GM12874 (cell line): ENCODE data around the gene RFTN1.

Experiments used
- CTCF ChIP-seq: IDR thresholded peaks from 2 replicates; pipeline ENCODE4 v1.5.1; 2011; ENCODE audit warnings: low read depth, mild to moderate bottlenecking, control low read depth, low read length, moderate library complexity; ENCODE audit not compliant: insufficient read depth

Gene RFTN1

GRCh38 chr3:16482194-16482769 is 31.2 kb downstream of the RFTN1 start:
- TF ChIP-seq CTCF, result no peak

DNA sequence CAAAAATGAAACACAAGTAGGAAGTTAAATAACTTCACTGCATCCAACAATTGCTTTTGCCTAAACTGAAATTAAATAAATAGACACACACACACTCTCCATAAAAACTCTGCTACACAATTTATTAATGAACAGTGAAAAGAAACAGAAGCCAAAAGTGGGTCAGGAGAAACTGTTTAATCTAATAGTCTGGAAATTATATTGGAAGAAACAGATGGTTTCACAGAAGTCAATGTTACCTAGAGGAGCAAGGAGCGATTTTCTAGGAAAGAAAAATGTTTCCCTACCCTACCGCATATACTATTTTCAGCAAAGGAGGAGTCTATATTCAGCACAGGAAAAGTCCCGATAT is 32.0 kb downstream of the RFTN1 start:
- TF ChIP-seq CTCF, result no peak

DNA sequence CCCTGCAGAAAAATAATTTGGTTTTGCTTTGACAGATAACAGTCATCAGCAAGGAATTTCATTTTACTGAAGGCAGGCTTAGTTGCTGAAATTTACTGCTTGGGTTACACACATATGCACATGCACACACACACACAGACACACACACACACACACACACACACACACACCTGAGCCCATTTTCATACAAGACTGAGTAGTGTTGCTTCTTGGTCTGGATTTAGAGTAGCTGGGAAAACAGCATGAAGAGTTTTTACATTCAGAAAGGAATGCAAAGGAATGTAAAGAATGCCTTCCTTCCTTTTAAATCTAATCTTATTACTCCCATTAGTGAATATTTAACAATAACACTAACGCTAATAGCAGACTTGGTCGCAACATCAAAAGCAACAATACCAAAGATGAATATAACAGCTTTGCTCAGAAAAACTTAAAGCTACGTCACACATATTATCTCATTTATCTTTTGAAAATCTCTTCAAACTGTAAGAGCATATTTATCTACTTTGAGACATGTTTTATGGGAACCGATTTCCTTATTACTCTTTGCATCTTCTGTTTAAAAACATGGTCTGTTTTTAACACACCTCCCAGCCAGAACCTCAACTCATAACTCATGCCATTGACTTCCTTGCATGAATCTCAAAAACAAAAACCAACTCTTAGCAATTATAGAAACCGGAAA is 32.5 kb downstream of the RFTN1 start:
- no peak for TF ChIP-seq CTCF

- TF ChIP-seq CTCF, result no peak
Observed at GRCh38 chr3:16478516-16478915, 35.0 kb downstream of the RFTN1 start.

- TF ChIP-seq CTCF, result no peak
Observed at GRCh38 chr3:16477521-16477920, 36.0 kb downstream of the RFTN1 start.

DNA sequence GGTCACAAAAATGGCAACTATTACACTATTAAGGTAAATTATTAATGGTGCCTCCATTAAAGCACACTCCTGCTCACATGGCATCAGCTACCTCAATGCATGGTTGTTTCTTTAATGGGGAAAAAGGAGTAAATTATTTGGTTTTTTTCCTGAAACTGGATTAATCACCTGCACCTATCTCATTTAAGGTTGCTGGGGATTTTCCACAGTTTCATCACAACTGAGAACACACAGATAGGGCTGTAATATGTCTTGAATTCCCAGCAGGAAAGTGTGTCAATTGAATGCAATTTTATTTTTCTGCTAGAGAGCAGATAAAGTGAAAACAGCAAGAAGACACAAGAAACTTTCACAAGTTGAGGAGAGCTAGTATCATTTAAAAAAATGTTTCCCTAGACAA is 36.4 kb downstream of the RFTN1 start:
- no peak for TF ChIP-seq CTCF

DNA sequence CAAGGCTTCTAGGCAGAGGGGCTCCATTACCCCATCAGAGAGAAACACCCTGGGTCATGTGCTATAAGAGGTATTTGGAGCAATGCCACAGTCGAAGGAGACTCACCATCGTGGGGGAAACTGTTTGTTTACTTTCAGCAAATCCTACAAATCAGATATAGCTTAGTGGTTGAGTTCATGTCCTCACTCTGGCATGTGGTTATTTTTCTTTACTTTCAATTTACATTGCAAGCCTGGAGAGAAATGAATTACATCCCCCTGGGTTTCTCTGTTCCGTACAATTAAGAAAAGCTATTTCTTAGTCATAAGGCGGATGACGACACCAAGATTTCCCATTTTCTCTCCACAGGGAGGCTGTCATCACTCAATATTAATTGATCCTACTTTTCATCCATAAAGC is 36.9 kb downstream of the RFTN1 start:
- TF ChIP-seq CTCF, result no peak
